Astrocyte of the cerebellum (primary cell): ENCODE data around the gene TAF10.

Experiments used
- DNase-seq: peaks from one replicate; pipeline ENCODE4 v3.0.0-alpha.2; 2011; ENCODE audit warnings: low read depth
- H3K4me3 ChIP-seq: 2 replicates; pipeline ENCODE4 v1.5.1; 2011; ENCODE audit warnings: mild to moderate bottlenecking, low read depth, low read length, moderate library complexity
- CTCF ChIP-seq: IDR thresholded peaks from 2 replicates; pipeline ENCODE4 v1.5.1; 2012; ENCODE audit warnings: low read length, low read depth, moderate library complexity, mild to moderate bottlenecking; ENCODE audit errors: missing control alignments
- in situ Hi-C: cut with HindIII; loops from 2 replicates; pipeline ENCODE4 v1.10.0; 2017; ENCODE audit warnings: low sequenced_read_pairs

Gene TAF10

GRCh38 chr11:6626971-6627761, 15.2 kb upstream of the TAF10 start:
- no peak overlapping the region for H3K4me3 ChIP-seq
- DNase-seq = no peak
- in situ Hi-C loops = no loop called here
- no peak for TF ChIP-seq CTCF

GRCh38 chr11:6625832-6626420, 13.9 kb upstream of the TAF10 start:
- no peak for TF ChIP-seq CTCF
- no peak overlapping the region for H3K4me3 ChIP-seq

GRCh38 chr11:6625156-6625831, 13.3 kb upstream of the TAF10 start:
- no peak for DNase-seq
- H3K4me3 ChIP-seq = no peak overlapping the region
- in situ Hi-C loops = no loop called here
- TF ChIP-seq CTCF = no peak

More at GRCh38 chr11:6625832-6626420, 13.9 kb upstream of the TAF10 start:
- no peak for DNase-seq
- in situ Hi-C loops = no loop called here

GRCh38 chr11:6623391-6624363, 11.7 kb upstream of the TAF10 start:
- H3K4me3 ChIP-seq = no peak overlapping the region
- no peak for TF ChIP-seq CTCF
- in situ Hi-C loops = no loop called here
- no peak for DNase-seq

- TF ChIP-seq CTCF = no peak
- no peak overlapping the region for H3K4me3 ChIP-seq
- no peak for DNase-seq
- in situ Hi-C loops = no loop called here
These were observed 10.5 kb upstream of the TAF10 start for GRCh38 chr11:6622261-6623171.
